Osteoblast (primary cell): ENCODE measurements around the gene BCL2L14. TPM values are rescaled to one million over a fixed set of nuclear protein-coding genes. Genes with fewer than 3 reads are reported as not detected.

ENCODE experiments used
- DNase-seq: peaks from one replicate; pipeline ENCODE4 v3.0.0; 2011; ENCODE audit warnings: low spot score, mixed read lengths; ENCODE audit not compliant: insufficient read length; ENCODE audit errors: missing footprints
- H2AFZ ChIP-seq: 2 replicates; pipeline ENCODE4 v1.6.0; 2011; ENCODE audit warnings: mild to moderate bottlenecking, low read length
- H3K27ac ChIP-seq: 2 replicates; pipeline ENCODE4 v1.5.1; 2011; ENCODE audit warnings: mild to moderate bottlenecking, low read depth, low read length, moderate library complexity
- H3K27me3 ChIP-seq: 2 replicates; pipeline ENCODE4 v1.6.0; 2012; ENCODE audit warnings: mild to moderate bottlenecking, control low read depth, inconsistent platforms, low read length, moderate library complexity; ENCODE audit not compliant: insufficient read depth
- H3K36me3 ChIP-seq: 2 replicates; pipeline ENCODE4 v1.5.1; 2011; ENCODE audit warnings: mild to moderate bottlenecking, low read length, control low read depth, moderate library complexity; ENCODE audit not compliant: insufficient read depth
- H3K4me1 ChIP-seq: 2 replicates; pipeline ENCODE4 v1.5.1; 2011; ENCODE audit warnings: mild to moderate bottlenecking, low read length, control low read depth, moderate library complexity; ENCODE audit not compliant: insufficient read depth
- H3K4me2 ChIP-seq: 2 replicates; pipeline ENCODE4 v1.6.0; 2011; ENCODE audit warnings: mild to moderate bottlenecking, low read length; ENCODE audit not compliant: insufficient read depth
- H3K4me3 ChIP-seq: fragments of 200-600 bp; sonication (generic); 3 replicates; pipeline ENCODE4 v1.5.1; 2012; ENCODE audit warnings: mild to moderate bottlenecking, low read length, inconsistent platforms; ENCODE audit not compliant: insufficient read depth
- H3K79me2 ChIP-seq: 2 replicates; pipeline ENCODE4 v1.6.0; 2012; ENCODE audit warnings: mild to moderate bottlenecking, low read length, control low read depth, inconsistent platforms; ENCODE audit not compliant: insufficient read depth
- H3K9me3 ChIP-seq: 2 replicates; pipeline ENCODE4 v1.5.1; 2011; ENCODE audit warnings: low read depth, low read length, control low read depth
- H4K20me1 ChIP-seq: 2 replicates; pipeline ENCODE4 v1.6.0; 2012; ENCODE audit warnings: mild to moderate bottlenecking, low read length, control low read depth; ENCODE audit not compliant: insufficient read depth
- total RNA-seq: library from RNA; depleted of rRNA; stranded (reverse); fragments of >200 nt; gene quantifications from 2 replicates; pipeline ENCODE4 v1.2.3, GENCODE V29; 2012
- TF ChIP-seq, protein P1 (sequence below): IDR thresholded peaks from 2 replicates; pipeline ENCODE4 v1.5.1; 2011; ENCODE audit warnings: mild to moderate bottlenecking, low read depth, low read length, moderate library complexity; ENCODE audit errors: extremely low read depth

BCL2L14 gene
- total RNA-seq, 1 donor, result not detected

DNA sequence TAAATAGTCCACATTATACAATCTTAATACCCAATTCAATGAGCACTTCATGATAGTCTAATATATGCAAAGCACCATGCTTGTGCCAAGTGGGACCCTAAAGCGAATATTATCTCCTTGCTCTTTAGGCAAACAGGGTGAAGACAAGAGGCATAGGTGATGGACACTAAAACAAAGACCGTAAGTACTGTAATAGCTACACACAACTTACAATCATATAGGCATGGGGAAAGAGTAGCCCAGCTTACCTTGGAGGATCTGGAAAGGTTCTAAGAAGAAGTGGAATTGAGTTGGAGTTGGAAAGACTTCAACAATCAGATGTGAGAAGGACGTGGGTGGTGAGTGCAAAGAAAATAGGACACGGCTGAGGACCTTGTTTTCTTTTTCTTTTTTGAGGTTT, 19.1 kb upstream of the BCL2L14 start:
- no peak overlapping the region for H3K4me2 ChIP-seq
- H2AFZ ChIP-seq, result no peak overlapping the region
- no peaks in the 10 kb centered on the region for H3K4me1 ChIP-seq
- TF ChIP-seq, protein P1, sequence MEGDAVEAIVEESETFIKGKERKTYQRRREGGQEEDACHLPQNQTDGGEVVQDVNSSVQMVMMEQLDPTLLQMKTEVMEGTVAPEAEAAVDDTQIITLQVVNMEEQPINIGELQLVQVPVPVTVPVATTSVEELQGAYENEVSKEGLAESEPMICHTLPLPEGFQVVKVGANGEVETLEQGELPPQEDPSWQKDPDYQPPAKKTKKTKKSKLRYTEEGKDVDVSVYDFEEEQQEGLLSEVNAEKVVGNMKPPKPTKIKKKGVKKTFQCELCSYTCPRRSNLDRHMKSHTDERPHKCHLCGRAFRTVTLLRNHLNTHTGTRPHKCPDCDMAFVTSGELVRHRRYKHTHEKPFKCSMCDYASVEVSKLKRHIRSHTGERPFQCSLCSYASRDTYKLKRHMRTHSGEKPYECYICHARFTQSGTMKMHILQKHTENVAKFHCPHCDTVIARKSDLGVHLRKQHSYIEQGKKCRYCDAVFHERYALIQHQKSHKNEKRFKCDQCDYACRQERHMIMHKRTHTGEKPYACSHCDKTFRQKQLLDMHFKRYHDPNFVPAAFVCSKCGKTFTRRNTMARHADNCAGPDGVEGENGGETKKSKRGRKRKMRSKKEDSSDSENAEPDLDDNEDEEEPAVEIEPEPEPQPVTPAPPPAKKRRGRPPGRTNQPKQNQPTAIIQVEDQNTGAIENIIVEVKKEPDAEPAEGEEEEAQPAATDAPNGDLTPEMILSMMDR, result no peak
- H3K79me2 ChIP-seq, result no peaks in the 10 kb centered on the region
- no peak overlapping the region for H3K27ac ChIP-seq
- H4K20me1 ChIP-seq, result no peaks in the 10 kb centered on the region
- peaks cover 16% of the 10 kb centered on the region for H3K27me3 ChIP-seq
- DNase-seq, result no peak
- no peaks in the 10 kb centered on the region for H3K9me3 ChIP-seq
- H3K36me3 ChIP-seq, result no peaks in the 10 kb centered on the region
- H3K4me3 ChIP-seq, result no peak overlapping the region

DNA sequence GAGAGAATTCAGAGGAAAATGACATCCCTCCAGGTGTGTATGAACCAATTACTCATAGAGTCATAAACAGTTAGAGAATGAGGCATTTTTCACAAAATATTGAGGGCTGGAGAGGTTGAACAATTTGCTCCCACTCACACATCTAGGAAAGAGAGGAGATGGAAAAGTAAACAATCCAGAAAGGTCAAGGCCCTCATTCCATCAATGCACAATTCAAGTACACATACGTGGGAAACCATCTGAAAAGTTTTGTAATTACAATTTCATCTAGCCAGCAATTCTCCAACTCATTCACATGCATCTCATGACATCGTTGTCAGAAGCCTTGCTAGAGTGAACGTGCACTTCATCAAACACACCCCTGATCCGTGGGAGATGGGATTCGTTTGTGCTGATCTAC, 15.7 kb upstream of the BCL2L14 start:
- DNase-seq, result no peak
- Histone ChIP-seq H3K36me3 (no peaks in the 10 kb centered on the region), H3K27ac (no peak overlapping the region), H3K9me3 (no peaks in the 10 kb centered on the region), H2AFZ (no peak overlapping the region), H3K4me1 (no peaks in the 10 kb centered on the region), H3K4me2 (no peak overlapping the region), H4K20me1 (no peaks in the 10 kb centered on the region), H3K4me3 (no peak overlapping the region), H3K79me2 (no peaks in the 10 kb centered on the region), H3K27me3 (peaks cover 5% of the 10 kb centered on the region)
- TF ChIP-seq, protein P1, result no peak

DNA sequence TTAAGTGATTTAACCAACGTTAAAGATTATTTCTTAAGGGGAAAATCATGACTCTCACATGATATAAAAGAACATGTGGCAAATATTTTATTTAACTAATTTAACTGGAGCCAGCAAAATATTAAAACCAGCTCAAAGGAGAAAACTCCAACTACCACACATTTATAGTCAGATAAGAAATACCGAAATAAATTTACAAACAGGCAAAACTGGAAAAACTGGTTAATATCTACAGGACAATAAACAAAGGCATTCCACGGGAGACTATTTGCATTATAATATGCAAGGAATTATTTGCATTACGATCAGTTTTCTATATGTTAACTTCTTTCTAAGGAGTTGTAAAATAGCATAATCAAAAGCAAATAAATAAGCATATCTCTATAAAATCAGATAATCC, 13.8 kb upstream of the BCL2L14 start:
- no peaks in the 10 kb centered on the region for H3K36me3 ChIP-seq
- no peaks in the 10 kb centered on the region for H3K9me3 ChIP-seq
- no peaks in the 10 kb centered on the region for H3K79me2 ChIP-seq
- no peak overlapping the region for H2AFZ ChIP-seq
- peaks cover 5% of the 10 kb centered on the region for H3K27me3 ChIP-seq
- TF ChIP-seq, protein P1, result no peak
- H3K4me1 ChIP-seq, result no peaks in the 10 kb centered on the region
- H3K4me2 ChIP-seq, result no peak overlapping the region
- no peak overlapping the region for H3K4me3 ChIP-seq
- DNase-seq, result no peak
- no peaks in the 10 kb centered on the region for H4K20me1 ChIP-seq
- no peak overlapping the region for H3K27ac ChIP-seq

DNA sequence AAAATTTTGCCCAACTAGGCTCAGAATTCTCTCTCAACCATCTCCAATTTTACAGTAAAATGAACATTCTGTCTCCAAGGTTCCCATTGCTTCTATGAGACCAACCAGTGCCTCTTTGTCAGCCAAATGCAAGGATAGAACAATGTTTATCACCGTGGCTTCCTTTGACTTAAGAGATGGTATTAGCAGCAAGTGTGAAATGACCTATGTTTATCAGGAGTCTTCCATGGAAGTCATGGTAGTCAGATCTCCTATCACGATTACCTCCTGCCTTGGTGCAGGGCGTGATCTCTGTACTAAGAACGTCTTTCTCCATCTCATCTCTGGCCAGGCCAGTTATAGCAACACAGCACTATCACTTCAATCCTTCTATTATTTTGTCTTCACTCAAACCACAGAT, 6.1 kb upstream of the BCL2L14 start:
- Histone ChIP-seq H3K4me3 (no peak overlapping the region), H3K4me2 (no peak overlapping the region), H3K9me3 (no peaks in the 10 kb centered on the region), H3K4me1 (no peaks in the 10 kb centered on the region), H2AFZ (no peak overlapping the region), H3K36me3 (no peaks in the 10 kb centered on the region), H4K20me1 (no peaks in the 10 kb centered on the region), H3K79me2 (no peaks in the 10 kb centered on the region), H3K27ac (no peak overlapping the region), H3K27me3 (no peaks in the 10 kb centered on the region)
- no peak for DNase-seq
- TF ChIP-seq, protein P1, result no peak
